Rectal smooth muscle tissue (tissue), 1 donor: ENCODE measurements around the gene SDK1.

Source experiments
- H3K27ac ChIP-seq: one replicate; pipeline ENCODE4 v1.7.0; 2013; ENCODE audit warnings: low read depth, low read length, inconsistent platforms
- H3K27me3 ChIP-seq: one replicate; pipeline ENCODE4 v1.7.0; 2013; ENCODE audit warnings: low read length; ENCODE audit not compliant: control insufficient read depth, insufficient read depth
- H3K36me3 ChIP-seq: one replicate; pipeline ENCODE4 v1.7.0; 2013; ENCODE audit warnings: low read length; ENCODE audit not compliant: control insufficient read depth, insufficient read depth
- H3K4me1 ChIP-seq: one replicate; pipeline ENCODE4 v1.7.0; 2013; ENCODE audit warnings: low read length; ENCODE audit not compliant: control insufficient read depth, insufficient read depth
- H3K4me3 ChIP-seq: one replicate; pipeline ENCODE4 v1.7.0; 2013; ENCODE audit warnings: low read length
- H3K9ac ChIP-seq: one replicate; pipeline ENCODE4 v1.7.0; 2013; ENCODE audit warnings: low read length

Gene SDK1

DNA sequence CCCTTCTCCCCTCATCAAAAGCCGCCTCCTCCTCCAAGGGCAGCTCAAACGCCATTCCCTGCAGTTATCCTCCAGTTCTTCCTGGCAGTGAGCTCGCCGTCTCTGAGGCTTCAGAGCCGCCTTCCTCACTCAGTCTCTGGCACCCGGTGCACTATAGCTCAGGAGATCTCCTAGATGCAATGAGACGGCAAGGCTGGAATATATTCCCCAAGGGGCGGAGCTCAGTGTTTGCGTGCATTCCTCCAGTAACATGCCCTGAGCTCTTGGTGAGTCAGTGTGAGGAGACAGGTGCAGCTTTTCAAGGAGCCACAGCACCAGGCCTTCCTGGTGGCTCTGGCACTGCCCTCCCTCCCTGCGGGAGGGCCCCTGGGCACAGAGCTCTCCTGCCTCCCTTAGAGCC is 868.4 kb downstream of the SDK1 start:
- no peaks in the 10 kb centered on the region for H3K27me3 ChIP-seq
- no peak overlapping the region for H3K27ac ChIP-seq
- H3K36me3 ChIP-seq: no peaks in the 10 kb centered on the region
- no peak overlapping the region for H3K4me3 ChIP-seq
- no peak overlapping the region for H3K9ac ChIP-seq
- no peaks in the 10 kb centered on the region for H3K4me1 ChIP-seq

DNA sequence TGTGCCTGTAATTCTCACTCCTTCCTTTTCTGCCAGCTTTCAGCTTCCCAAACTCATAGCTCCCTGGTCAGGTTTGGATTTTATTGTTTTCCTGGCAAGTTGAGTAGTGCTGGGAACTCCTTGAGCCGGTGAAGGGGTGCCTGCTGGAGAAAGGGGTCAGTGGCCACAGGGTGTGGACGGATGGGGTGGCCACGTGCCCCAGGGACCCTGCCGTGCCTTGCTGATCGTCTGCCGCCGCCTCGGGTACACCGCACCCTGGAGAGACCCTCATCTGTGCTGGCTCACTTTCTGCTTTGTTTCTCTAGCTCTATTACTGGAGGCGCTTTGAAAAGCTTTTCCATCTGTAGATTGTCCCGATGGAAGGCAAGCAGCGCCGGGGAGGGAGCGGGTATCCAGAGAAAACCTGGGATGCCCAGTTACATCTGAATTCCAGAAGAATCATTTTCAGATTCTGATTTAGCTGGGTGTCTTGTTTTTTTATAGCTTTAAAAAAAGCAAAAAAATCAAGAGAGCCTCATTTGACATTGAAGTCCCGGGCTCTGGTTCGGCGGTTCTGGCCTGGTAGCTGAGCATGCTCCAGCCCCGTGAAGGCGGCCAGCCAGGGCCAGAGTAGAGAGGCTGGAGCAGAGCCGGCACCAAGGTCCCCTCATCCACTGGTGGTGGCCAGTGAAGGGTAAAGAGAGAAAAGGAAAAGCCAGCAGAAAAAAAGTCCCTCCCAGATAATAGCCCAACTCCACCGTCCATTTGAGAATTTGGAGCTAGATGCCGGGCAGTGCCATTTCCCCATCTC is 870.1 kb downstream of the SDK1 start:
- Histone ChIP-seq H3K36me3 (no peaks in the 10 kb centered on the region), H3K27me3 (no peaks in the 10 kb centered on the region), H3K9ac (no peak overlapping the region), H3K27ac (no peak overlapping the region), H3K4me3 (no peak overlapping the region), H3K4me1 (no peaks in the 10 kb centered on the region)

DNA sequence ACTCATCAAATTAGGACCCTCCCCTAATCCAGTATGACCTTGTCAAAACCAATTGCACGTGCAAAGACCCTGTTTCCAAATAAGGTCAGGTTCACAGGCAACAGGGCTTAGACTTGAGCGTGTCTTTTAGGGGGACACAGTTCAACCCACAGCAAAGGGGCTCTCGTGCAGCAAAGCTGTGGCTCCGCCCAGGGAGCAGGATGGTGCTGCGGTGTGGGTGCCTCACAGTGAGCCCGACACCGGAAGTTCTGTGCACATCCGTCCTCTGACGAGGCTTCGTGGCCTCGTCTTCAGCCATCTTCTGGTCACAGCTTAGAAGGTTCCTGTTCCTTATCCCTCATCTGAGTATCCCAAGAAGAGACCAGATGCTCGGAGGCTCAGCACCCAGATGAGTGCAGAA is 871.8 kb downstream of the SDK1 start:
- H3K27me3 ChIP-seq: no peaks in the 10 kb centered on the region
- no peak overlapping the region for H3K27ac ChIP-seq
- H3K36me3 ChIP-seq: no peaks in the 10 kb centered on the region
- no peak overlapping the region for H3K9ac ChIP-seq
- no peaks in the 10 kb centered on the region for H3K4me1 ChIP-seq
- no peak overlapping the region for H3K4me3 ChIP-seq

DNA sequence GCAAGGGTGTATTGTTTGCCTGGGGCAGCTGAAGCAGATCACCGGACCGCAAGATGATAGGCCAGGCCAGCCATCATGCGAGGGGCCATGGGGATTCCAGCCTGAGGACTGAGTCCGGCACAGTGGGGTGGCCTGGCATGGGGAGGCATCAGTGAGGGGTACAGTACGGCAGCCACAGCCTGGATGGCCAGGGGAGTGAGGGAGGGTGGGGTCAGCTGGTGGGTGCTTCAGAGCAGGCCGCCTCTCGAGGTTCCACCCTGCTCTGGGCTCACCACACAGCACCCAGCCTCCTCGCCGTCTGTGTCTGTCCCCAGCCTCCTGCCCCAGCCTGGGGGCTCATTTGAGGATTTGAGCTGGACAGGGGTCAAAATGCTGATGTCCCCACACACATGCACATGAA is 872.6 kb downstream of the SDK1 start:
- H3K4me1 ChIP-seq: no peaks in the 10 kb centered on the region
- H3K4me3 ChIP-seq: no peak overlapping the region
- H3K36me3 ChIP-seq: no peaks in the 10 kb centered on the region
- H3K27me3 ChIP-seq: no peaks in the 10 kb centered on the region
- no peak overlapping the region for H3K27ac ChIP-seq
- no peak overlapping the region for H3K9ac ChIP-seq

DNA sequence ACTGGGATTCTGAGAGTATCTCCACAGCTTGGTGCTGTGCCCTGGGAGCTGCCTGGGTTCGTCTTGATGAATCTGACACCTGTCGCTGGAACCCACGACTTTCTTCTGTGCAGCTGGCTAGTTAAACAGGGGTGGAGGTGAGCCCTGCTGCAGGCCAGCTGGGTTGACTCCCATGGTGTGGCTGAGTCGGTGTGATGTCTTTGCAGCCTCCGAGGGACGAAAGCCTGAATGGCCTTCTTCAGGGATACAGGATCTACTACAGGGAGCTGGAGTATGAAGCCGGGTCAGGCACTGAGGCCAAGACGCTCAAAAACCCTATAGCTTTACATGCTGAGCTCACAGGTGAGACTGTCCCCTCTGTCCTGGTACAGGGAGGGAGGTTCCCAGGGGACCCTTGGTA is 873.0 kb downstream of the SDK1 start:
- no peak overlapping the region for H3K9ac ChIP-seq
- H3K36me3 ChIP-seq: no peaks in the 10 kb centered on the region
- H3K27ac ChIP-seq: no peak overlapping the region
- no peak overlapping the region for H3K4me3 ChIP-seq
- H3K4me1 ChIP-seq: no peaks in the 10 kb centered on the region
- no peaks in the 10 kb centered on the region for H3K27me3 ChIP-seq

DNA sequence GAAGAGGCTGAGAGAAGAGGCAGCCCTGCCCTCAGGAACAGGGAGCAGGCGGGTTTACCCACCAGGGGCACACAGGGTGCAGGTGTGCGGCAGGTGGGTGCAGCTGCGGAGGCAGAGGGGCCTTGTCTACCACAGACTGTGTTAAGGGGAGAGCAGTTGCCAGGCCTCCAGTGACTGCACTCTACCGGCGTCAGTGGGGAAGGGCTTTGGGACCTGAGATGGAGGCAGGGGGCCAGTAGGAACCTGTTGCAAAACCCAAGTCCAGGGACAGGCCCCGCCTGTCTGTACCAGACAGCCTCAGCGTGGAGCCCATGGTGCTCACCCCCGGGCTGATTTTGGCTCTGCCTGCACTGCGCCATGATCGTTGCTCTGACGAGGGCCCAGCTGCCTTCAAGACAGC is 873.4 kb downstream of the SDK1 start:
- Histone ChIP-seq H3K4me1 (no peaks in the 10 kb centered on the region), H3K9ac (no peak overlapping the region), H3K27ac (no peak overlapping the region), H3K36me3 (no peaks in the 10 kb centered on the region), H3K4me3 (no peak overlapping the region), H3K27me3 (no peaks in the 10 kb centered on the region)

DNA sequence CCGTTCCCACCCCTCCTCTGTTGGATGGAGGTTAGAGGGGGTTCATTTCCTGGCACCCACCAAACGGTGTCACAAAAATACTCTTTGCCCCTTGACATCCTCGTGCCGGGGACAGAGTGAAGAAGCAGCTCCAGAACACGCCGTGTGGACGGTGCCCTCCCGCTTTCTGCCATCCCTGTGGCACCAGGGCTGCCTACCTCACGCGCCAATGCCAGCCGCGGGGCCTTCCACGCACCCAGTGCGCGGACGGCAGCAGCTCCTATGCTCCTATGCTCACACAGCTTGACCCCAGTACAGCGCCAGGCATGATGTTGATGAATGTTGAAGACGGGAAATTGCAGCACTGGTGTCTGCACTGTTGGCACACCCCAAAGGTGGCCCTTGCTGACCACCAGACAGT is 873.8 kb downstream of the SDK1 start:
- Histone ChIP-seq H3K36me3 (no peaks in the 10 kb centered on the region), H3K4me1 (no peaks in the 10 kb centered on the region), H3K27ac (no peak overlapping the region), H3K27me3 (no peaks in the 10 kb centered on the region), H3K4me3 (no peak overlapping the region), H3K9ac (no peak overlapping the region)

DNA sequence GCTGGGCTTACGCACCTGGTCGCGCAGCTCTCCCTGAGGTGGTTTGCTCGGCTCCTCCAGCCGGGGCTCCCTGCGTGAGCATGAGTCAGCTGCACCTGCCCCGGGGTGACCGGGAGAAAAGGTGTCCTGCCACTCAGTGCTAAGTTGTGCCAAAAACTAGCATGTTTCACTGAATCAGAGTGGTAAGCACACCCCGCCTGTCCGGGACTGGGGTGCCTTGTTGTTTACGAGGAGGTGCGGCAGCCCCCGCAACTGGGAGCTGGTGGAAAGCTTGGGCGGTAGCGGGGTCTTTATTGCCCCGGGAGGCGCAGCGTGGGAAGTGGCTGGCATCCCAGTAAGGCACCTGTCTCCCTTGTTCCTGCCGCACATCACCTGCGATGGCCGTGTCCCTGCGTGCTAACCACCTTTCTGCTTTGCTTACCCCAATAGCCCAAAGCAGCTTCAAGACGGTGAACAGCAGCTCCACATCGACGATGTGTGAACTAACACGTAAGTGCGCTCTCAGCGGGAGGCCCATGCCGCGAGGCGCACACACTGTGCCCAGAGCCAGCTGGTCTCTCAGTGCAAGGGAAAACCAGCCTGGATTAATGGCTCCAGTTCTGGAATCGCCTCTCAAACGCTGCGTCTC is 874.4 kb downstream of the SDK1 start:
- no peak overlapping the region for H3K9ac ChIP-seq
- H3K4me3 ChIP-seq: no peak overlapping the region
- no peak overlapping the region for H3K27ac ChIP-seq
- H3K27me3 ChIP-seq: no peaks in the 10 kb centered on the region
- no peaks in the 10 kb centered on the region for H3K4me1 ChIP-seq
- no peaks in the 10 kb centered on the region for H3K36me3 ChIP-seq

DNA sequence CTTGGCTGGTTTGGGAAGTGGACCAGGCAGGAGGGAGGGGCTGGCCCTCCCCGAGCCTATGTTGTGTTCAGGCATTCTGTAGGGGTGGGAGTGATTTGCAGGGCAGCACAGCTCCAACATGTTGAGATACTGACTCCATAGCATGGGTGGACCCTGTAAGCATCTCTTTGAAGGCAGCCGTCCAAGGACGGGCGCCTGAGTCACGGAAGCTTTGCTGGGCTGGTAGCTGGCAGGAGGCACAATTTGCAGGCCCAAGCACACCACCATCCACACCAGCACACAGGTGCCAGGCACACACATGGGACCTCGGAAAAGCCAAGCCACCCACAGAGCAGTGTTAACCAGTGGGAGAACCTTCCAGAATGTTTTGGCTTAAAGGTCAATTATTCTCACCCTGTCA is 875.9 kb downstream of the SDK1 start:
- H3K27me3 ChIP-seq: no peaks in the 10 kb centered on the region
- H3K4me3 ChIP-seq: no peak overlapping the region
- H3K27ac ChIP-seq: no peak overlapping the region
- no peak overlapping the region for H3K9ac ChIP-seq
- no peaks in the 10 kb centered on the region for H3K4me1 ChIP-seq
- no peaks in the 10 kb centered on the region for H3K36me3 ChIP-seq

DNA sequence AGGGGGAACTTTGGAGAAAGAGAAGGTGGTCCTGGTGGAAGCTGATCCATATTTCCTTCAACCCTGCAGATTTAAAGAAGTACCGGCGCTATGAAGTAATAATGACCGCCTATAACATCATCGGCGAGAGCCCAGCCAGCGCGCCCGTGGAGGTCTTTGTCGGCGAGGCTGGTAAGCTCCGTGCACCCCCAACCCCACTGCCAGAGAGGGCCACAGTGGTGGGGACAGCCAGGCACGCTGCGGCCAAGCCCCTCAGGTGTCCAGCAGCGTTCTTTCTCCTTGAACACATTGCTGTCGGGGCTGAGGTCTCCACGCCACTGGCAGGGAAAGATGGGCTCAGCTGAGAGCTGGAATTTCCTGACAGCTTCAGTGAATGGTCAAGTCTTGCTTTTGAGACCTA is 877.4 kb downstream of the SDK1 start:
- H3K9ac ChIP-seq: no peak overlapping the region
- H3K27ac ChIP-seq: no peak overlapping the region
- peaks cover 3% of the 10 kb centered on the region for H3K4me1 ChIP-seq
- no peaks in the 10 kb centered on the region for H3K36me3 ChIP-seq
- no peak overlapping the region for H3K4me3 ChIP-seq
- H3K27me3 ChIP-seq: no peaks in the 10 kb centered on the region

DNA sequence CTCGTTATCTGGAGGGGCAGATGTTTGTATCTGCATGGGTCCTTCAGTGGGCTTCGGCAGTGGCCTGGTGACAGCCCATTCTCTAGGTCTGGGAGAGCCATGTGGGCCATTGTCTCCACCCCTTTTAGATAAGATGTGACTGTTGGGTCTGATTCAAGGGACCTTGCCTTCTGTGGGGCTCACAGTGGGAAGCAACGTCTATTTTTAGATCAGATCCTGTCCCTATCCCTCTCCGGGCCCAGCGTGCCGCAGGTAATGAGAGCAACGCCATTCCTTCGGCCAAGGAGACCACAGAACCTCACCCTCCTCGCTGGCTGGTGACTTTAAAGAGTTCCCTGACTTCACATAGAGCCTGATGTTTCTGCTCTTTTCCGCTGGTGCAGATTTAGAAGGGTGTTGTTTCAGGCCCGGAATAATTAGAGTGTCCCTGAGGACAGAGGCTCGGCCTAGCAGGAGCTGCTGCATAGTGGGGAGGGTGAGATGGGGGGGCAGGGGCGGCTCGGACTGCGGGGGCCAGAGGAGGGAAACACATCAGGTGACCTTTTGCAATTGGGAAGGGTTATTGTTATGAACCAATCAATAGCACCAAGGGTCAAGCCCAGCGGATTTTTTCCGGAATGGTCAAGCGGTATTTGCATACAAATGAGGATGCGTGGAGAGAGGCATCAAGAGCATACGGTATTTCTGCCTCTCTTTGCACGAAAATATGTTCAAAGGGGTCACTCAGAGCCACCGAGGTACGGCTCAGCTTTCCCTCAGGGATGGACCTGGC is 878.0 kb downstream of the SDK1 start:
- Histone ChIP-seq H3K9ac (no peak overlapping the region), H3K4me1 (peaks cover 8% of the 10 kb centered on the region), H3K27ac (no peak overlapping the region), H3K36me3 (no peaks in the 10 kb centered on the region), H3K27me3 (no peaks in the 10 kb centered on the region), H3K4me3 (no peak overlapping the region)

DNA sequence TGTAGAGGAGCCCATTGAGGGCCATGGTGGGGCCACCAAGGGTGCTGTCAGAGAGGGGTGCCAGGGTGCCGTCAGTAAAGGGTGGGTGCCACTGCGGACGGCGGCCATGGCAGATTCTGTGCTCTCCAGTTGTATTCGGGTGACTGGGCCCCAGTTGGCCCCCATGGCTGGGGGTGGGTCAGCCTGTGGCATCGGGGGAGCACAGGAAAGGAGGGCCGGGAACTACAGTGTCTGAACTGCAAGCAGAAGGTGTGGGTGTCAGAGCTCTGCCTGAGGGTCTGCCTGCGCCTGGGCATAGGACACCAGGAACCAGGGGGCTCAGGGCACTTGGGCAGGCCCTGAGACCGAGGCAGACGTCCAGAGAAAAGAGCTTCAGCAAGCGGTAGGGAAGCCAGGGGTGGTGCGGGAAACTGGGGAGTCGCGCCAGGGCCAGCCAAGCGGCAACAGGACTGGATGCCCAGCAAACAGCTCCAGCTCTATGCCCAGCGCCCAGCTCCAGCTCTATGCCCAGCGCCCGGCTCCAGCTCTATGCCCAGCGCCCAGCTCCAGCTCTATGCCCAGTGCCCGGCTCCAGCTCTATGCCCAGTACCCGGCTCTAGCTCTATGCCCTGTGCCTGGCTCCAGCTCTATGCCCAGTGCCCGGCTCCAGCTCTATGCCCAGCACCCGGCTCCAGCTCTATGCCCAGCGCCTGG is 878.8 kb downstream of the SDK1 start:
- no peak overlapping the region for H3K9ac ChIP-seq
- no peaks in the 10 kb centered on the region for H3K27me3 ChIP-seq
- H3K4me3 ChIP-seq: no peak overlapping the region
- no peaks in the 10 kb centered on the region for H3K36me3 ChIP-seq
- H3K4me1 ChIP-seq: peaks cover 11% of the 10 kb centered on the region
- no peak overlapping the region for H3K27ac ChIP-seq
